Measurements from ENCODE around the gene RAP2A.

The RAP2A gene

GRCh38 chr13:97496511-97496910, 62.5 kb downstream of the RAP2A start:
- DNase-seq, result no peak

GRCh38 chr13:97497400-97497799, 63.4 kb downstream of the RAP2A start:
- DNase-seq, result no peak

DNA sequence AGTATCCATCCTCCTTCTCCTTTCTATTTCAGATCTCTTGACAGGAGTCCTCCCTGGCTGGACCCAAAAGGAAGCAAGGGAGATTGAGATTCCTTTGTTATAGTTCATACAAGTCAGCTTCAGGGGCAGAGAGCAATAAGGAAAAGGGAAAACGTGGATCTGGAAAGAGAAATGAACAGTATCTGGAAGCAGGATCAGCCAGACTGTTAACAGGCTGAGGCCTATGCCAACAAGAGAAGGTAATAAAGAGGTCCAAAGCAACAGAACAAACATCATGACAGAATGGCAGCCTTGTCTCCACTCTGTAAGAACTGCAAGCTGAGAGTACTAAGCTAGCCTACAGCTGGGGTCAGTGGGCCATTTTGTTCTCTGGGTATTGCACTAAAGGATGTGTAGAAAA, 64.5 kb downstream of the RAP2A start:
- no peak for DNase-seq

- no peak for DNase-seq
These were observed 65.2 kb downstream of the RAP2A start for GRCh38 chr13:97499181-97499580.

DNA sequence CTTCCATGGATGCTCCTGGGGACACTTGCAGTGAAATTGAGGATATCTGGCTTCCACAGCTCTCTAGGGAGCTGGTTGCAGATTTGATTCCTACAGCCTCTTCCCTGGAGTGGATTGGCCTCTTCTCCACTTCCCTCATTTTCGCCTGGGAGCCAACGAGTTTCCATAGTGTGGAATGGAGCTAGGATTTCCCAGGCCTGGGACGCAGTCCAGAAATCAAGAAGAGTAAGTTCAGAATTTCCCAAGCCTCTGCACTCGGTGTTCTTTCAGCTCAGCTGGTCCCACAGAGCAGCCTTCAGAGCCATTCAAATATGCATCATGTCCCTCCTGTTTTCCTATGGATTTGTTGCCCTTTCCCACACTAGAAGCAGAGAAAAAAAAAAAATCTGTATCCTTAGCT, 68.2 kb downstream of the RAP2A start:
- no peak for DNase-seq

DNA sequence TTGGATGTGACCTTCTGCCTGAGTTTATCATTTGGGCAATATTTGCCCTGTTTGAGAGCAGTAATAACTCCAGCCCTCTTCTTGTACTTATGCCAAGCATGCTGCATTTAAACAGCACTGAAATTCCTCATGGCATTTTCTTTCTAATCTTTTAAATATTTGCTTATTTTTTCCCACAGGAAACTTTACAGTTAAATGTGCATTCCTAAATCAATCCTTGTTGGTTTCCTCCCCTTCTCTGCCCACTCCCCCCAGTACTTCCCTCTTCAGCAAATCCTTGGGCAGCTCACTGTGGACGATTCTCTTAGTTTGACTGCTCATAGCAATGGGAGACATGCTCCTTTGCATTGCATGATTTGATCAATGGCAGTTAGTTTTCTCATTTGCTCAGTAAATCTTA, 68.7 kb downstream of the RAP2A start:
- DNase-seq, result no peak

GRCh38 chr13:97505017-97505416, 71.0 kb downstream of the RAP2A start:
- DNase-seq, result no peak

GRCh38 chr13:97506511-97506910, 72.5 kb downstream of the RAP2A start:
- no peak for DNase-seq

GRCh38 chr13:97512732-97513131, 78.8 kb downstream of the RAP2A start:
- no peak for DNase-seq

DNA sequence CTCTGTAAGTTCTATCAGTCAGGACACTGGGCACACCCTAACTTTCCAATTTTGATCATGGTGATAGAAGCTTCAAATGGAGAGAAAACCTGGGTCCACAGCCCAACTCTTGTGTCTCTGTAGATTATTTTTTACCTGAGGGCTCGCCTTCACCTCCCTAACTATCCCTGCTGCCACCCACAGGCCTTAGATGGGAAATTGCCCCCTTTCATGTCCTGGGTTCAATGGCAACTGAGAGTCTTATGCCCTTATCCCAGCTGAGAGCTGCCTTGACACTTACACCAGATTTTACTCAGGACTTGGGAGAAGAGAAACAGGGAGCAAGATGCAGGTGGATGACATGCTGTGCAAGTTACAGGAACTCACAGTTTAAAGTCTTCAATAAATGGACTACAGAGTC, 81.7 kb downstream of the RAP2A start:
- no peak for DNase-seq

GRCh38 chr13:97517967-97518366, 84.0 kb downstream of the RAP2A start:
- no peak for DNase-seq

All from activated naive CD4-positive, alpha-beta T cell treated with Interleukin-2 at 50 U/mL for 16 hours (primary cell).